ENCODE results near the gene CUBN.

DNA sequence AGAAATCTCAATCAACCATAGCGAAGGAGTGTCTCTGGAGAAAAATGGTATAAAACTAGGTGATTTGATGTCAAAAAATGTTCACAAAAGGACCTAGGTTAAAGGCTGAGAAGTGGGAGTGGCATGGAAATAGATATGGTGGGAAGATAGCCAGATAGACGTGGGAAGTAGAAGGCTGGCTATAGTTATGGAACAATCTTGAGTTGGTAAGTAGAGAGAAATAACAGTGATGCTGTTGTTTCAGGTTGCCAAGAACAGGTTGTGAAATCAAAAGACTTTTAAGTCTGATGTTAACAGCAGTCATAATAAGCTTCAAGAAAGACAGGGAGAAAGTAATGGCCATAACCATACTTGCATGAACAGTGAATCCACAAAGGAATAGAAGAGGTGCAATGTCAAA lies 206.3 kb downstream of the CUBN start:
- TF ChIP-seq, protein P1, sequence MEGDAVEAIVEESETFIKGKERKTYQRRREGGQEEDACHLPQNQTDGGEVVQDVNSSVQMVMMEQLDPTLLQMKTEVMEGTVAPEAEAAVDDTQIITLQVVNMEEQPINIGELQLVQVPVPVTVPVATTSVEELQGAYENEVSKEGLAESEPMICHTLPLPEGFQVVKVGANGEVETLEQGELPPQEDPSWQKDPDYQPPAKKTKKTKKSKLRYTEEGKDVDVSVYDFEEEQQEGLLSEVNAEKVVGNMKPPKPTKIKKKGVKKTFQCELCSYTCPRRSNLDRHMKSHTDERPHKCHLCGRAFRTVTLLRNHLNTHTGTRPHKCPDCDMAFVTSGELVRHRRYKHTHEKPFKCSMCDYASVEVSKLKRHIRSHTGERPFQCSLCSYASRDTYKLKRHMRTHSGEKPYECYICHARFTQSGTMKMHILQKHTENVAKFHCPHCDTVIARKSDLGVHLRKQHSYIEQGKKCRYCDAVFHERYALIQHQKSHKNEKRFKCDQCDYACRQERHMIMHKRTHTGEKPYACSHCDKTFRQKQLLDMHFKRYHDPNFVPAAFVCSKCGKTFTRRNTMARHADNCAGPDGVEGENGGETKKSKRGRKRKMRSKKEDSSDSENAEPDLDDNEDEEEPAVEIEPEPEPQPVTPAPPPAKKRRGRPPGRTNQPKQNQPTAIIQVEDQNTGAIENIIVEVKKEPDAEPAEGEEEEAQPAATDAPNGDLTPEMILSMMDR (conservative IDR thresholded peaks at IDR 0.05 in 1 of 2, IDR thresholded peaks at IDR 0.05 in 1 of 2; ENCODE audit: extremely low read depth in 1 of 2, insufficient read depth in 1 of 2, low read depth in 1 of 2, low read length in 2 of 2) = no peak
- TF ChIP-seq EZH2 (IDR thresholded peaks at IDR 0.05; ENCODE audit: borderline replicate concordance, low read length) = no peak

All from mammary epithelial cell (primary cell).